Stimulated activated CD4-positive, alpha-beta T cell treated with anti-CD3 and anti-CD28 coated beads, Interleukin-15, amount 100 ng/mL, for 1 hour (primary cell): ENCODE results near the gene NAXE.
"Not testable (repeated sequence)": the region's sequence is repeated elsewhere in the genome, so short reads cannot be mapped to it uniquely, and the experiment has no call there.

Experiments
- DNase-seq, 2 donors: peaks; one replicate each; pipeline ENCODE4 v3.0.0-alpha.2; 2020; ENCODE audit warnings: low read depth in 1 of 2, low spot score in 1 of 2

Gene NAXE

GRCh38 chr1:156566436-156566835, 25.1 kb upstream of the NAXE start:
- no peak for DNase-seq

GRCh38 chr1:156571261-156571852, 20.2 kb upstream of the NAXE start:
- no peak for DNase-seq

GRCh38 chr1:156571919-156572662, 19.5 kb upstream of the NAXE start, which contains the start of gene IQGAP3:
IQGAP3 (minus strand) TSS chr1:156572565; CDS start chr1:156572529, 36 bp downstream.
- peak; percentile 38 to 53 for DNase-seq

GRCh38 chr1:156572663-156573018, 18.9 kb upstream of the NAXE start:
- DNase-seq, result no peak

- DNase-seq, result no peak
Measured at GRCh38 chr1:156574039-156574633, 17.4 kb upstream of the NAXE start.

- no peak for DNase-seq
Measured at GRCh38 chr1:156577550-156577949, 14.0 kb upstream of the NAXE start.

- no peak for DNase-seq
Measured at GRCh38 chr1:156578055-156578454, 13.5 kb upstream of the NAXE start.

GRCh38 chr1:156579472-156579871, 12.1 kb upstream of the NAXE start, which contains the start of gene TTC24:
TTC24 (plus strand) TSS chr1:156579723; CDS start chr1:156581365, 1,642 bp downstream.
- no peak for DNase-seq

GRCh38 chr1:156581661-156582387, 9.8 kb upstream of the NAXE start:
- DNase-seq, result no peak

GRCh38 chr1:156582388-156583017, 9.1 kb upstream of the NAXE start:
- no peak for DNase-seq

- peak; percentile 29 to 35 for DNase-seq
Measured at GRCh38 chr1:156583821-156584622, 7.6 kb upstream of the NAXE start.

- no peak for DNase-seq
Measured at GRCh38 chr1:156584813-156585212, 6.8 kb upstream of the NAXE start.

- no peak for DNase-seq
Measured at GRCh38 chr1:156586323-156586722, 5.3 kb upstream of the NAXE start.

- no peak for DNase-seq
Measured at GRCh38 chr1:156586892-156587477, 4.6 kb upstream of the NAXE start.

GRCh38 chr1:156587927-156588326, 3.6 kb upstream of the NAXE start:
- not testable (repeated sequence) for DNase-seq

- DNase-seq, result no peak
Measured at GRCh38 chr1:156589546-156589945, 2.0 kb upstream of the NAXE start.

- no peak for DNase-seq
Measured at GRCh38 chr1:156590326-156591180, 1.0 kb upstream of the NAXE start.

GRCh38 chr1:156591181-156591431, 470 bp upstream of the NAXE start:
- no peak for DNase-seq

GRCh38 chr1:156592158-156592909, 758 bp downstream of the NAXE start:
- DNase-seq, result no peak
